DOHH2 (cell line): Measurements from ENCODE around the gene SUSD4.

ENCODE experiments used
- CTCF ChIP-seq: fragments of 200-600 bp; sonication (generic); IDR thresholded peaks from one replicate; pipeline ENCODE4 v1.5.1; 2014; ENCODE audit warnings: antibody characterized with exemption, mild to moderate bottlenecking, low read depth, low read length; ENCODE audit not compliant: poor library complexity, severe bottlenecking
- EZH2phosphoT487 ChIP-seq: fragments of 200-600 bp; sonication (generic); IDR thresholded peaks from 2 replicates; pipeline ENCODE4 v1.6.1; 2017; ENCODE audit warnings: borderline replicate concordance, mild to moderate bottlenecking, antibody characterized with exemption, low read length, moderate library complexity, mixed read lengths

DNA sequence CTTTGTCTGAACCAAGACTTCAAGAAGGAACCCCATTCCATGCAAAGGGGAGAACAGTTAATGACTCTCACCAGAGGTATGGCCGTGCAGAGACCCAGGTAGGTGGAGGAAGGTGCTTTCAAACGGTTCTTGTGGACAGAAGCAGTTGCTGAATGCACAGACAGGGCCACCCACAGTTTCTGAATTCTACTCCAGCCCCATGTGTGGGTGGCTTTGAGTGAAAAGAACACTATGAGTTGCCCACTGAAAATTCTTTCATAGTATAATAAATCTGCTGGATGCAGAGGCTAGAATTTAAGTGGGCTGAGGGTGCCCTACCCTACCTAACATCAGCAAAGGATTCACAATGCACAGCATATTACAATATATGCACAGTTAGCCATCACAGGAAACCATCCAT, 22.0 kb upstream of the SUSD4 start:
- TF ChIP-seq CTCF (no peak), EZH2phosphoT487 (no peak)
